HPDE6-E6E7 (cell line): ENCODE results near the gene CD82.
"Not testable (repeated sequence)": the region's sequence is repeated elsewhere in the genome, so short reads cannot be mapped to it uniquely, and the experiment has no call there.

Experiments used
- DNase-seq: peaks from one replicate; pipeline ENCODE4 v3.0.0; 2011; ENCODE audit warnings: missing footprints; ENCODE audit errors: extremely low spot score

The CD82 gene

GRCh38 chr11:44631831-44632230 lies 66.4 kb downstream of the CD82 start:
- no peak for DNase-seq

- DNase-seq: peak; percentile 56
These were observed 67.1 kb downstream of the CD82 start for GRCh38 chr11:44632466-44633123.

- DNase-seq: no peak
These were observed 68.2 kb downstream of the CD82 start for GRCh38 chr11:44633641-44634040.

- peak; percentile 59 for DNase-seq
These were observed 69.2 kb downstream of the CD82 start for GRCh38 chr11:44634401-44635281.

- no peak for DNase-seq
These were observed 72.0 kb downstream of the CD82 start for GRCh38 chr11:44637487-44637886.

- no peak for DNase-seq
These were observed 72.6 kb downstream of the CD82 start for GRCh38 chr11:44638032-44638431.

GRCh38 chr11:44643217-44643616 lies 77.8 kb downstream of the CD82 start:
- DNase-seq: no peak

- no peak for DNase-seq
These were observed 80.4 kb downstream of the CD82 start for GRCh38 chr11:44645827-44646226.

- DNase-seq: not testable (repeated sequence)
These were observed 81.9 kb downstream of the CD82 start for GRCh38 chr11:44647255-44647955.

GRCh38 chr11:44648109-44648508 lies 82.6 kb downstream of the CD82 start:
- no peak for DNase-seq

- DNase-seq: no peak
These were observed 86.2 kb downstream of the CD82 start for GRCh38 chr11:44651535-44652155.

GRCh38 chr11:44652901-44653644 lies 87.6 kb downstream of the CD82 start:
- no peak for DNase-seq

GRCh38 chr11:44654057-44654456 lies 88.6 kb downstream of the CD82 start:
- DNase-seq: no peak

GRCh38 chr11:44654596-44654995 lies 89.1 kb downstream of the CD82 start:
- no peak for DNase-seq

- DNase-seq: no peak
These were observed 92.5 kb downstream of the CD82 start for GRCh38 chr11:44657836-44658505.

GRCh38 chr11:44658506-44658850 lies 93.0 kb downstream of the CD82 start:
- DNase-seq: no peak

- DNase-seq: no peak
These were observed 94.2 kb downstream of the CD82 start for GRCh38 chr11:44659641-44660040.

GRCh38 chr11:44660535-44660934 lies 95.1 kb downstream of the CD82 start:
- DNase-seq: not testable (repeated sequence)

GRCh38 chr11:44661311-44661717 lies 95.9 kb downstream of the CD82 start:
- no peak for DNase-seq
